ENCODE results near the gene HTR3B. TPM values are rescaled to one million over a fixed set of nuclear protein-coding genes. Genes with fewer than 3 reads are reported as not detected.

HTR3B gene
- total and polyA plus RNA-seq, 2 donors (not counting 1 experiment from before 2014, with no cell fraction given) = not detected

DNA sequence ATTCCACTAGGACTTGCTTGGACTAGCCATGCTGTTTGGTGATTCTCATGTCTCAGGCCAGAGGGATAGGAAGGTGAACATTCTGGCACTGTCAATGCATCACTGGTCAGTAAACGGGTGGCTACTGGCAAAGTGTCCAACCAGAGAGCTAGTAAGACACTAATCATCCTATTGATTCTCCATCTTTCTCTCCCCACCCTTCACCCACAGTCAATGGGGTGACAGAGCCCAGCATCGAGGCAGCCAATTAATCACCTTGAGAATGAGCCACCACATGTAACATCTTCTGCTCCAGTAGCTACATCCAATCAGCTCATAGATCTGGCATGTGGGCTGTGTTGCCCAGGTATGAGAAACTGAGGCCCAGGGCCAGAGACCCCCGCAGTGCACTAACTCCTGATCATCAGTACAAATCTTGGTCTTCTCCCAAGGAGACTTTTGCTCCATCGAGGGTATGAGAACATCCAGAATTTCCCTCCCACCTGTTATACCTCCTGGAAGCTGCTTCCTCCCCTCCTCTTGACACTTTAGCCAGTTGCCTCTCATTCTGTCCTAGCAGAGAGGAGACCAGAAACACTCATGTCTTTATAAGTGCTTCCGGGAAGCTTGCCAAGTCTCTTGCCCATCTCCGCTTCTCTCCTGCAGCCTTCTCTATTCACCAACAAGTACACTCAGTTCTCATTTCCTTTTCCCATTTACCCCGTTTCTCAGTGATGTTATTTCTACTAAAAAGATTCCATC lies 87.3 kb downstream of the HTR3B start:
- H3K9me3 Mint-ChIP-seq (ENCODE audit: insufficient read depth) = no peaks in the 10 kb centered on the region
- H3K27ac Mint-ChIP-seq = peak overlapping the region; percentile 2
- peaks cover 7 to 20% of the 10 kb centered on the region in 2 donors for H3K4me1 ChIP-seq (ENCODE audit: control insufficient read depth in 2 of 2, insufficient read depth in 2 of 2, low read length in 2 of 2)
- no peaks in the 10 kb centered on the region for H3K79me2 ChIP-seq (ENCODE audit: control insufficient read depth, insufficient read depth, low read length)
- H2AFZ ChIP-seq (ENCODE audit: insufficient read depth, low read depth, low read length, poor library complexity, severe bottlenecking) = no peak overlapping the region
- ATAC-seq (ENCODE audit: low read depth) (no peak), DNase-seq (no peak)
- ChIA-PET POLR2A (interaction anchor here (1.7 to 4.1 kb wide), 3 partner anchors 13 to 268 kb away, joined by 4 to 17 read pairs (median 5); no protein-coding TSS in a partner anchor), CTCF (interaction anchor here (0.6 to 19.6 kb wide), 13 partner anchors 9 to 269 kb away, joined by 3 to 592 read pairs (median 20); partner anchors contain the start of gene HTR3A)
- H3K36me3 ChIP-seq (replicated peaks in 1 of 2; ENCODE audit: control extremely low read depth in 1 of 2, control insufficient read depth in 1 of 2, extremely low read depth in 1 of 2, insufficient read depth in 2 of 2, low read length in 1 of 2) = peaks cover 0 to 3% of the 10 kb centered on the region in 2 experiments
- no peak for TF ChIP-seq EZH2 (IDR thresholded peaks at IDR 0.05; ENCODE audit: borderline replicate concordance, insufficient read depth, low read depth, low read length, poor library complexity, severe bottlenecking)
- TF ChIP-seq, protein P1, sequence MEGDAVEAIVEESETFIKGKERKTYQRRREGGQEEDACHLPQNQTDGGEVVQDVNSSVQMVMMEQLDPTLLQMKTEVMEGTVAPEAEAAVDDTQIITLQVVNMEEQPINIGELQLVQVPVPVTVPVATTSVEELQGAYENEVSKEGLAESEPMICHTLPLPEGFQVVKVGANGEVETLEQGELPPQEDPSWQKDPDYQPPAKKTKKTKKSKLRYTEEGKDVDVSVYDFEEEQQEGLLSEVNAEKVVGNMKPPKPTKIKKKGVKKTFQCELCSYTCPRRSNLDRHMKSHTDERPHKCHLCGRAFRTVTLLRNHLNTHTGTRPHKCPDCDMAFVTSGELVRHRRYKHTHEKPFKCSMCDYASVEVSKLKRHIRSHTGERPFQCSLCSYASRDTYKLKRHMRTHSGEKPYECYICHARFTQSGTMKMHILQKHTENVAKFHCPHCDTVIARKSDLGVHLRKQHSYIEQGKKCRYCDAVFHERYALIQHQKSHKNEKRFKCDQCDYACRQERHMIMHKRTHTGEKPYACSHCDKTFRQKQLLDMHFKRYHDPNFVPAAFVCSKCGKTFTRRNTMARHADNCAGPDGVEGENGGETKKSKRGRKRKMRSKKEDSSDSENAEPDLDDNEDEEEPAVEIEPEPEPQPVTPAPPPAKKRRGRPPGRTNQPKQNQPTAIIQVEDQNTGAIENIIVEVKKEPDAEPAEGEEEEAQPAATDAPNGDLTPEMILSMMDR (IDR thresholded peaks at IDR 0.05) = no peak
- H4K20me1 ChIP-seq (ENCODE audit: control insufficient read depth, insufficient read depth, low read length, poor library complexity, severe bottlenecking) = no peaks in the 10 kb centered on the region
- peaks cover 4% of the 10 kb centered on the region for H3K27me3 Mint-ChIP-seq
- no peak overlapping the region for H3K4me2 ChIP-seq (replicated peaks; ENCODE audit: low read depth, low read length, poor library complexity, severe bottlenecking)
- intact Hi-C loops (cut with micrococcal nuclease) = loop anchor here (5.0 kb wide), 2 partner anchors 45 to 195 kb away; no protein-coding TSS in a partner anchor
- no peak overlapping the region for H3K9ac ChIP-seq (ENCODE audit: low read length)
- H3K4me3 ChIP-seq (ENCODE audit: control extremely low read depth in 1 of 5, extremely low read depth in 1 of 5, insufficient read depth in 1 of 5, low read depth in 2 of 5, low read length in 4 of 5) = no peak overlapping the region
- WGBS (ENCODE audit: insufficient coverage) = 73% methylated on average over 5 of the region's 7 CpGs
- H3K4me3 Mint-ChIP-seq = no peak overlapping the region
- no peak overlapping the region for H3K27ac ChIP-seq (ENCODE audit: low read length in 2 of 2)
- H3K9me3 ChIP-seq (ENCODE audit: control extremely low read depth in 1 of 3, control insufficient read depth in 2 of 3, insufficient read depth in 1 of 3, low read length in 2 of 3) = no peaks in the 10 kb centered on the region
- peaks cover 0 to 3% (median 0%) of the 10 kb centered on the region in 4 experiments for H3K27me3 ChIP-seq (replicated peaks in 1 of 4; ENCODE audit: control extremely low read depth in 1 of 4, control insufficient read depth in 3 of 4, insufficient read depth in 4 of 4, low read length in 3 of 4)
- peaks cover 9% of the 10 kb centered on the region for H3K4me1 Mint-ChIP-seq

Data from B cell (primary cell).